Ishikawa (cell line): Measurements from ENCODE around the gene FBXL19.

Experiments
- CEBPB ChIP-seq: IDR thresholded peaks from 2 replicates; pipeline ENCODE4 v1.6.1; 2012
- CREB1 ChIP-seq: IDR thresholded peaks from 2 replicates; pipeline ENCODE4 v1.6.1; 2012; ENCODE audit warnings: low read depth
- EGR1 ChIP-seq: IDR thresholded peaks from 2 replicates; pipeline ENCODE4 v1.6.1; 2012
- EP300 ChIP-seq: IDR thresholded peaks from 2 replicates; pipeline ENCODE4 v1.6.1; 2012; ENCODE audit warnings: borderline replicate concordance
- FOXM1 ChIP-seq: IDR thresholded peaks from 2 replicates; pipeline ENCODE4 v1.6.1; 2012; ENCODE audit warnings: low read depth, borderline replicate concordance
- MAX ChIP-seq: IDR thresholded peaks from 2 replicates; pipeline ENCODE4 v1.6.1; 2012
- NFIC ChIP-seq: IDR thresholded peaks from 2 replicates; pipeline ENCODE4 v1.6.1; 2012
- RAD21 ChIP-seq: IDR thresholded peaks from 2 replicates; pipeline ENCODE4 v1.6.1; 2012; ENCODE audit warnings: low read depth
- REST ChIP-seq: IDR thresholded peaks from 2 replicates; pipeline ENCODE4 v1.6.1; 2012; ENCODE audit warnings: low read depth, mild to moderate bottlenecking
- TAF1 ChIP-seq: IDR thresholded peaks from 2 replicates; pipeline ENCODE4 v1.6.1; 2012; ENCODE audit warnings: low read depth, mild to moderate bottlenecking
- TCF12 ChIP-seq: IDR thresholded peaks from 2 replicates; pipeline ENCODE4 v1.6.1; 2012; ENCODE audit warnings: low read depth
- TEAD4 ChIP-seq: IDR thresholded peaks from 2 replicates; pipeline ENCODE4 v1.6.1; 2012
- USF1 ChIP-seq: IDR thresholded peaks from 2 replicates; pipeline ENCODE4 v1.6.1; 2012
- YY1 ChIP-seq: IDR thresholded peaks from 2 replicates; pipeline ENCODE4 v1.6.1; 2012; ENCODE audit warnings: low read depth
- ZBTB7A ChIP-seq: IDR thresholded peaks from 2 replicates; pipeline ENCODE4 v1.6.1; 2012; ENCODE audit warnings: low read depth

The FBXL19 gene

GRCh38 chr16:30896889-30897733 is 26.3 kb upstream of the FBXL19 start:
- TF ChIP-seq EP300: no peak
- TF ChIP-seq USF1: no peak
- no peak for TF ChIP-seq CEBPB
- TF ChIP-seq YY1: peak; percentile 54
- TF ChIP-seq ZBTB7A: no peak
- no peak for TF ChIP-seq EGR1
- no peak for TF ChIP-seq TCF12
- 0 out of 2 replicates have a peak, but pooled peaks have one; percentile 5 for TF ChIP-seq TAF1
- TF ChIP-seq CREB1: no peak
- TF ChIP-seq NFIC: no peak
- 0 out of 2 replicates have a peak, but pooled peaks have one; percentile 4 for TF ChIP-seq MAX

GRCh38 chr16:30899794-30900193 is 23.6 kb upstream of the FBXL19 start:
- TF ChIP-seq EGR1: no peak
- TF ChIP-seq CREB1: no peak
- no peak for TF ChIP-seq TEAD4
- TF ChIP-seq REST: no peak
- TF ChIP-seq FOXM1: no peak
- no peak for TF ChIP-seq MAX
- TF ChIP-seq ZBTB7A: no peak
- TF ChIP-seq NFIC: no peak
- no peak for TF ChIP-seq EP300
- no peak for TF ChIP-seq RAD21
- no peak for TF ChIP-seq YY1
- TF ChIP-seq CEBPB: no peak
- no peak for TF ChIP-seq TCF12
- no peak for TF ChIP-seq TAF1
- TF ChIP-seq USF1: no peak

GRCh38 chr16:30900588-30900987 is 22.8 kb upstream of the FBXL19 start:
- TF ChIP-seq TCF12 (no peak), NFIC (no peak), MAX (no peak), YY1 (no peak), EP300 (no peak), FOXM1 (no peak), USF1 (no peak), EGR1 (no peak), RAD21 (no peak), CREB1 (no peak), REST (no peak)

- TF ChIP-seq RAD21 (no peak), CREB1 (no peak), TAF1 (no peak), CEBPB (no peak), REST (no peak), TEAD4 (no peak)
These were observed 22.0 kb upstream of the FBXL19 start for GRCh38 chr16:30901201-30902028.
